Adrenal gland (tissue), 12 donors: ENCODE results near the gene RILP. TPM values are rescaled to one million over a fixed set of nuclear protein-coding genes. Genes with fewer than 3 reads are reported as not detected.
A peak's percentile ranks its signal among the peaks of the same experiment; 100 is the strongest.

Source experiments
- DNase-seq, 7 donors: peaks; one replicate each; pipeline ENCODE4 v3.0.0-alpha.2; 2019 to 2020
- H3K27ac ChIP-seq, 5 donors: fragments of 200-600 bp; sonication (generic) in 4 of 5; 1 replicate in 3 of 5; 2 replicates in 2 of 5; pipeline versions ENCODE4 v1.5.1 to v1.8.0; 2016 to 2020; ENCODE audit warnings: mild to moderate bottlenecking in 1 of 5
- H3K27me3 ChIP-seq: fragments of 200-600 bp; 2 replicates; pipeline ENCODE4 v1.8.0; 2021
- H3K36me3 ChIP-seq, 2 donors: fragments of 200-600 bp; replicated peaks in 1 of 2; 1 replicate in 1 of 2; 2 replicates in 1 of 2; pipeline versions ENCODE4 v1.5.1 to v1.8.0; 2018 to 2022
- H3K4me1 ChIP-seq, 2 donors: fragments of 200-600 bp; replicated peaks in 1 of 2; 1 replicate in 1 of 2; 2 replicates in 1 of 2; pipeline versions ENCODE4 v1.5.1 to v1.8.0; 2018 to 2021
- H3K4me3 ChIP-seq, 4 donors: fragments of 200-600 bp; sonication (generic) in 3 of 4; one replicate each; pipeline ENCODE4 v1.5.1; 2016 to 2018
- H3K9me3 ChIP-seq, 3 donors: fragments of 200-600 bp; sonication (generic) in 1 of 3; replicated peaks in 1 of 3; 1 replicate in 2 of 3; 2 replicates in 1 of 3; pipeline versions ENCODE4 v1.5.1 to v1.8.0; 2016 to 2021
- POLR2A ChIP-seq, 2 donors: fragments of 450-650 bp; IDR thresholded peaks; one replicate each; pipeline ENCODE4 v1.6.1; 2017; ENCODE audit warnings: antibody characterized with exemption in 2 of 2, mild to moderate bottlenecking in 2 of 2, moderate library complexity in 1 of 2
- WGBS, 4 donors: extraction: QIAGEN DNeasy Blood & Tissue Kit in 2 of 4; methylation state at CpG; one replicate each; pipeline versions ENCODE4 v1.1.5 to v1.1.7; 2013 to 2017; 5-methylcytosine and 5-hydroxymethylcytosine counted together
- intact Hi-C, 2 donors: fragments of 100-400 bp; cut with DNase I; formaldehyde crosslinking; loops; one replicate each; pipeline versions ENCODE4 v1.14.1 to v1.15.0; 2022 to 2023
- polyA plus RNA-seq, 3 donors: library from polyadenylated mRNA; stranded (reverse); fragments of 200-250 nt in 2 of 3; fragments of 350-450 nt in 1 of 3; fragmentation: Illumina TruSeq in 1 of 3; extraction: RNeasy Lipid Tissue Mini Kit (QIAGEN cat#74804) in 1 of 3; gene quantifications; one replicate each; pipeline ENCODE4 v1.2.3, GENCODE V29; 2013 to 2014
- total RNA-seq, 9 donors: library from RNA; depleted of rRNA in 4 of 9; stranded (reverse); fragments of >200 nt in 4 of 9; fragments of 120-200 nt in 1 of 9; fragmentation: NEBNext Ultra II Directional in 1 of 9; extraction: Animal tissue kit (Norgen Biotek cat#: 25700) in 1 of 9; gene quantifications; one replicate each; pipeline versions ENCODE4 v1.1.0 to v1.2.4, GENCODE V29; 2013 to 2023
- TF ChIP-seq, protein P1 (sequence below), 6 experiments: fragments of 450-650 bp in 4 of 6; fragments of 200-600 bp in 2 of 6; sonication (generic) in 1 of 6; IDR thresholded peaks; 1 replicate in 5 of 6; 2 replicates in 1 of 6; pipeline versions ENCODE4 v1.5.1 to v1.8.0; 2016 to 2021; ENCODE audit warnings: antibody characterized with exemption in 6 of 6, mild to moderate bottlenecking in 2 of 6, moderate library complexity in 1 of 6
- donor health status: healthy with polysubstance abuse.
- donor health status: Bipolar disorder and iron deficiency.
- donor health status: DM: yes; HTN: yes; CAD: no.
- donor health status: DM: no; HTN: no; CAD: no.
- donor health status: DM: no; HTN: no; CAD: no.
- donor health status: DM: yes; HTN: yes; CAD: no.

Gene RILP
- total and polyA plus RNA-seq, 12 donors: 13.8 to 78.3 (median 39.2) TPM

DNA sequence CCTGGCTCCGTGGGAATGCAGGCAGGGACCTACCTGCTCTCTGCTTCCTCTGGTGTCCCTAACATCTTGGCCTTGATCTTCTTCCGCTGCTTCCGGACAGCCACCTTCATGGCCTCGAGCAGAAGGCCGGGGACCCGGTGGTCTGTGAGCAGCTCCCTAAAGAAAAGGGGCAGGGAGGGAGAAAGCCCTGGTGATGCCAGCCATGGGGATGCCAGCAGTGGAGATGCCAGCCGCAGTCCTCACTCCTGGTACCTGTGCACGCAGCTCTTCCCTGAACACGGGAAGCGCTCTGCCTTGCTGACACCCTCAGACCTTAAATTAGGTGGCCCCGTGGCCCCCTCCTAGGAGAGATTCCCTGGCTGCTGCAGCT, 1.9 kb downstream of the RILP start:
- Histone ChIP-seq H3K36me3 (peaks cover 0 to 25% of the 10 kb centered on the region in 2 donors), H3K4me3 (peak overlapping the region in 1 of 4 donors; percentile 60), H3K4me1 (peaks cover 21 to 49% of the 10 kb centered on the region in 2 donors), H3K27ac (peak overlapping the region in 4 of 5 donors; percentile 80 to 96 (median 88)), H3K27me3 (no peaks in the 10 kb centered on the region), H3K9me3 (no peaks in the 10 kb centered on the region)
- TF ChIP-seq, protein P1, sequence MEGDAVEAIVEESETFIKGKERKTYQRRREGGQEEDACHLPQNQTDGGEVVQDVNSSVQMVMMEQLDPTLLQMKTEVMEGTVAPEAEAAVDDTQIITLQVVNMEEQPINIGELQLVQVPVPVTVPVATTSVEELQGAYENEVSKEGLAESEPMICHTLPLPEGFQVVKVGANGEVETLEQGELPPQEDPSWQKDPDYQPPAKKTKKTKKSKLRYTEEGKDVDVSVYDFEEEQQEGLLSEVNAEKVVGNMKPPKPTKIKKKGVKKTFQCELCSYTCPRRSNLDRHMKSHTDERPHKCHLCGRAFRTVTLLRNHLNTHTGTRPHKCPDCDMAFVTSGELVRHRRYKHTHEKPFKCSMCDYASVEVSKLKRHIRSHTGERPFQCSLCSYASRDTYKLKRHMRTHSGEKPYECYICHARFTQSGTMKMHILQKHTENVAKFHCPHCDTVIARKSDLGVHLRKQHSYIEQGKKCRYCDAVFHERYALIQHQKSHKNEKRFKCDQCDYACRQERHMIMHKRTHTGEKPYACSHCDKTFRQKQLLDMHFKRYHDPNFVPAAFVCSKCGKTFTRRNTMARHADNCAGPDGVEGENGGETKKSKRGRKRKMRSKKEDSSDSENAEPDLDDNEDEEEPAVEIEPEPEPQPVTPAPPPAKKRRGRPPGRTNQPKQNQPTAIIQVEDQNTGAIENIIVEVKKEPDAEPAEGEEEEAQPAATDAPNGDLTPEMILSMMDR (IDR thresholded peaks at IDR 0.05): no peak
- no peak for TF ChIP-seq POLR2A (IDR thresholded peaks at IDR 0.05)
- WGBS, 4 donors: 55 to 59% (median 57%) methylated on average over 7 to 11 of the region's 11 CpGs
- DNase-seq: no peak
- intact Hi-C loops: loop anchor here in 1 of 2 donors (5.0 kb wide), 1 partner anchor 70 kb away; no protein-coding TSS in a partner anchor

DNA sequence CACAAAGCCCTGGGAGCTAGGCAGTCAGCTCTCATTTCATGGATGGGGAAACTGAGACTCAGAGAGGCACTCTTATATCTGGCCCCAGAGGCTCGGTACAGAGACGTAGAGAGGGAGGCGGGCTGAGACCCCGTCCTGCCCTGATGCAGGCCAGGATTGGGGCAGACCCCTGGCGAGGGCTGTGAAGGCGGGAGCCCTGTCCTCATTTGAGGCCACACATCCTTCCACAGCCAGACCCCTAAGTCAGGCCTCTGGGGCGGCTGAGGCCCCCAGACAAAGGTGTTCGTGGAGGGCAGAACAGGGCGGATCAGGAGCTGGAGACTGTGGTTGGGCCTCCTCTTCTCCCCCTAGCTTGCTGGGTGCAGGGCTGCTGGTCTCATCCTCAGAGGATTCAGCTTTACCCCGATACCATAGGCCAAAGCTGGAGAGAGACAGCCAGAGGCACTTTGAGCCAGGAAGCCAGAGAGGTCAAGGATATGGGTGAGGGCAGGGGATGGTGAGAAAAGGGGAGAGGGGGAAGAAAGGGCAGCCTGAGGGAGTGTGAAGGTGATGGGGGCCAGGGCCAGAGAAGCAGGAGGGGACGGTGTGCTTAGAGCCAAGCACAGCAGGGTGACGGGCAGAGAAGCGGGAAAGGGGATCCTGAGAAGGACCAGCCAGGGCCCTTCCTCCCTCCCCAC, 3.3 kb downstream of the RILP start:
- intact Hi-C loops: loop anchor here in 1 of 2 donors (5.0 kb wide), 1 partner anchor 69 kb away; no protein-coding TSS in a partner anchor
- Histone ChIP-seq H3K4me1 (peaks cover 21 to 48% of the 10 kb centered on the region in 2 donors), H3K36me3 (peaks cover 0 to 11% of the 10 kb centered on the region in 2 donors), H3K9me3 (no peaks in the 10 kb centered on the region), H3K27me3 (no peaks in the 10 kb centered on the region), H3K27ac (peak overlapping the region in 1 of 5 donors; percentile 79), H3K4me3 (no peak overlapping the region)
- 75 to 87% (median 86%) methylated on average over 7 to 13 of the region's 13 CpGs for WGBS, 4 donors
- TF ChIP-seq, protein P1 (IDR thresholded peaks at IDR 0.05): no peak
- TF ChIP-seq POLR2A (IDR thresholded peaks at IDR 0.05): no peak
- DNase-seq: no peak

DNA sequence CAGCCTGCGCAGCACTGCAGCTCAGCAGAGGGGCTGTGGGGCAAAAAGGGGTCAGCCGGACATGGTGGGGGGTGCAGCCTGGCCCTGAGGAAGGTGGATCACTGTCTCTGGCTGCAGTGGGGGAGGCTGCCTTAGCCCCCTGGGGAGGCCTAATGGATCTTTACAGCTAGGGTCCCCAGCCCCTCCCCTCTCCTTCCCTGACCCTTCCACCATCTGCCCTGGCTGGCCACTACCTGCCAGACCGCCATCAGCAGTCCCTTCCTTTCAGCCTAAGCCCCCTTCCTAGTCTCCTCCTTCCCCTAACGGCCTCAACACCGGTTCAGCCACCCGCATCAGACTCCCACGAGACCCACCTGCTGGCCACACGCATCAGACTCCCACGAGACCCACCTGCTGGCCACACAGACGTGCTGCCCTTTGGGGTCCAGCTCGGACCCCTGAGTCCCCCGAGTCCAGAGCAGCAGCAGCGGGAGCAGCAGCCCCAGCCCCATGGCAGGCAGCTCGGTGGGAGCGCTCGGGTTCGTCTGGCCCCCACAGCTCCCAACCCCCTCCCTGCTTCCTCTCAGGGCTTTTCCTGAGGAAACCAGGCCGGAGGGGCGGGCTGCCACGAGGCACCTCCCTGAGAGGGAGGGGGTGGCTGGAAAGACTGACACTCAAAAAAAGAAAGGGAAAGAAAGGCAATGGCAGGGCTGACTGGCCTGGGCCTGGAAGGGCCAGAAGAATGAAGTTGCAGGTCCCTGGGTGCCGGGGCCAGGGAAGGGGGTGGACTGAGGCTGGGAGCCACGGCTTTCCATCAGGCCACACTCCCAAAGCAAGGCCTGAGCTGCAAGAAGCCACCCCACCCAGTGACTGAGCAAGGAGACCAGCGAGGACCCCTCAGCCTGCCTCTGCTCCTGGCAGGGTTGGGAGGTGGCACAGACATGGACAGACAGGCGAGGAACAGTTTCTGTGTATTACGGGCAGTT, 4.2 kb downstream of the RILP start, which contains the start of gene SCARF1:
Gene SCARF1 (minus strand): TSS at position 526 of the 965 bp plus-strand sequence. CDS start 35 bp downstream, at position 491.
- Histone ChIP-seq H3K36me3 (peaks cover 0 to 2% of the 10 kb centered on the region in 2 donors), H3K9me3 (no peaks in the 10 kb centered on the region), H3K4me3 (peak within 1 kb of the TSS in 2 of 4 donors; percentile 12 to 39), H3K27me3 (no peaks in the 10 kb centered on the region), H3K27ac (peak within 1 kb of the TSS in 4 of 5 donors; percentile 31 to 79 (median 38)), H3K4me1 (peaks cover 18 to 39% of the 10 kb centered on the region in 2 donors)
- 67 to 72% (median 69%) methylated on average over 17 to 25 of the region's 25 CpGs for WGBS, 4 donors
- peak in 1 of 2 donors; percentile 7 for TF ChIP-seq POLR2A (IDR thresholded peaks at IDR 0.05)
- TF ChIP-seq, protein P1 (IDR thresholded peaks at IDR 0.05): no peak
- intact Hi-C loops: loop anchor here in 1 of 2 donors (5.0 kb wide), 1 partner anchor 68 kb away; no protein-coding TSS in a partner anchor
- DNase-seq: peak in 6 of 7 donors; percentile 58 to 78 (median 60)
